AG08395 (cell line): Measurements from ENCODE around the gene LMF1.

Experiments used
- DNase-seq: peaks from one replicate; pipeline ENCODE4 v3.0.0; 2012; ENCODE audit warnings: mixed read lengths, low spot score

The LMF1 gene

DNA sequence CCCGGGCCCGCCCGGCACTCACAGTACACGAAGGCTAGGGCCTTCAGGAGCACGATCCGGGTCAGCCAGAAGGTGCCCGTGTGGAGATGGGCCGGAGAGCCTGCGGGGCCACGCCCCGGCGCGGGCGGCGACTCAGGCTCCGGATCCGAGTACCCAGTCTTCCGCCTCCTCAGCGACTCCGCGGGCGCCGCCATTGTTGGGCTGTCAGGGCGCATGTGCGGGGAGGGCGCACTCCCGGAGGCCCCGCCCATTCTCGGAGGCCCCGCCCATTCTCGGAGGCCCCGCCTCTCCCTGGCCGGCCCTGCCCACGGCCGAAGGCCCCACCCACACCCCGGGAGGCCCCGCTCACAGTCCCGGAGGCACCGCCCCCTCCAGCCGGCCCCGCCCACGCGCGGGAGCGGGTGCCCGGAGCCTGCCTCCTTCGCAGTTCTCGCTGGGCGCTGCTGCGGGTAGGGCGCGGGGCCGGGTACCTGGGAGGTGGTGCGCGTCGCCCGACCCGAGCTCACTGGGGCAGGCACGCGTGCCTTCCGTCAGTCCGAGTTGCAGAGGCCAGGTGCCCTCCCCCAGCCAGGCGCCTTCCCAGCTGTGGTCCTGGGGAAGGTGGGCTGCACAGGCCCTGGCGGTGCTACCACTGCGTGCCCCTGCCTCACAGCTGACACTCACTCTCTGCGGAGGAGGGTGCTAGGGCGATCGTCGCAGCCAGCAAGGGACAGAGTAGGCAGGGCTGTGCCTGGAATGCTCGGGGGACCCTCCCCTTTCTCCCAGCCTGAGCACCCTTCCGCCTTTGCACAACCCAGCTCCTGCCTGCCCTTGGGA lies at the start of gene LMF1:
Gene LMF1, minus strand, starts transcription at position 219 of the 816 bp plus-strand sequence. Its CDS starts 4 bp downstream, at position 215.
- DNase-seq: peak; percentile 100

DNA sequence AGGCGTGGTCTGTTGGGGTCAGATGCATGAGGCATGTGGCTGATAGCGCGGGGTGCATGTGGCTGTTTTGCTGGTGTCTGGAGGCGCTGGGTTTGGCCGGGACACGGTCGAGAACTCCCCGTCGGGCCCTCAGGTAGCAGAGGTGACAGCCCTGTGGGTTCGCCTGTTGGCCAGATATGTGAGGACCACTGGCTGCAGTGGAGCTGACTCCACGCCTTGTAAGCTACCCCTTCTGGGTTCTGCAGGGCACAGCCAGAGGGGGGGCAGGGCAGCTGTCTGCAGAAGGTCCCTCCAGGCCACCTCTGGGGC lies 49.3 kb upstream of the LMF1 start:
- no peak for DNase-seq

DNA sequence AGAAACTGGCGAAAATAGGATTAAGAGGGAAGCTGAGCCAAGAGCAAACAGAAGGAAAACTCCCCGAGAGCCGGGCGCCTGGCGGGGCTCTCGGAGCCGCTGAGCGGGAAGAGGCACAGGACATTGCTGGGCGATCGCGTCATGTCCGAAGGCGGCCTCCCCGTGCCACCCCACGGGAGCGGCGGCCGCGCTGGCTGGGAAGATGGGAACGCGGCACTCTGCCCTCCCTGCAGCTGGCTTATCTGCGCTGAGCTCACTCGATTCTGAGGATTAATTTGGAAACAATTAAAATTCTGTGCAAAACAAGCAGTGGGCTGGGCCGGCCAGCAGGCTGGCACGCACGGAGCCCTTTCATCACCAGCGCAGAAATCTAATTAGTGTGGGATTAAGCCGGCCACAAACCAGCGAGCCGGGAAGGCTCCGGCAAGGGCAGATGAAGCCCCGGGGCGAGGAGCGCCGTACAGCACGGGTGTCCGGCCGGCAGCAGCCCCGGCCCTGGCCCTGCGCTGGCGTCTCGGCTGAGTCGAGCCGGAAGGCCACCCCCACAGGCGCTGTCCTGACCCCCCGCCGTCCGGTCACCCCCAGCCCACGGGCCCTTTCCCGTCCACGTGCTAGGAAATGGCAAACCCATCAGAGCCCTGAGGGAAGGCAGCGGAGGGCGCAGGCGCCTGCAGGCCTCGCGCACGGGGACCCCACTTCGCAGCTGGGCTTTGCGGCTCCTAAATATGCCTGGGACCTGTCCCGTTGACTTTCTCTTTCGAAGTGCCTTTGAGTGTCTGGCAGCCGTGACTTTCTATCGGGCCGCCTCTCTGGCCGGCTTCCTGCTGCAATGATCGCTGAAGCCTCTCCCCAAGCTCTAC lies 48.7 kb upstream of the LMF1 start:
- peak; percentile 89 for DNase-seq

DNA sequence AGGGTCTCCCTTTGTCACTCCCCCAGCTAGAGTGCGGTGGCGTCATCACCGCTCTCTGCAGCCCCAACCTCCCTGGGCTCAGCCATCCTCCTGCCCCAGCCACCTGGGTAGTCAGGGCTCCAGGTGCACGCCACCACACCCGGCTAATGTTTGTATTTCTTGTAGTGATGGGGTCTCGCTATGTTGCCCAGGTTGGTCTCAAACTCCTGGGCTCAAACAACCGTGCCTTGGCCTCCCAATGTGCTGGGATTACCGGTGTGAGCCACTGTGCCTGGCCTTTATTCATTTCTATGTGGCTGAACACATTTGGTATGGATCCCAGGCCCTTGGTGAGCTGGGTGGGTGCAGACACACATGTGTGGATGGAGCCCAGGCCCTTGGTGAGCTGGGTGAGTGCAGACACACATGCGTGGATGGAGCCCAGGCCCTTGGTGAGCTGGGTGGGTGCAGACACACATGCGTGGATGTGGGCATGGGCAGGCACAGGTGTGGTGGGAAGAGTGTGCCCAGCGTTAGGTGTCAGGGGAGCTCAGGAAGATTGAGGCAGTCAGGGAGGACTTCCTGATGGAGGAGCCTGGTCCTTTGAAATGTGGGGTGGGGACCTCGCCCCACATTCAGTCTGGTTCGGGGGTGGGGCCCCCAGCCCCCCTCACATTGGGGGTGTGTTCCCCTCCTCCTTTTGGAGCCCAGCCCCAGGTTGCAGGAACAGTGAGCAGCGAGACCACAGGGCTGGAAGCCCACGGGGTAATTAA lies 47.8 kb upstream of the LMF1 start:
- no peak for DNase-seq

DNA sequence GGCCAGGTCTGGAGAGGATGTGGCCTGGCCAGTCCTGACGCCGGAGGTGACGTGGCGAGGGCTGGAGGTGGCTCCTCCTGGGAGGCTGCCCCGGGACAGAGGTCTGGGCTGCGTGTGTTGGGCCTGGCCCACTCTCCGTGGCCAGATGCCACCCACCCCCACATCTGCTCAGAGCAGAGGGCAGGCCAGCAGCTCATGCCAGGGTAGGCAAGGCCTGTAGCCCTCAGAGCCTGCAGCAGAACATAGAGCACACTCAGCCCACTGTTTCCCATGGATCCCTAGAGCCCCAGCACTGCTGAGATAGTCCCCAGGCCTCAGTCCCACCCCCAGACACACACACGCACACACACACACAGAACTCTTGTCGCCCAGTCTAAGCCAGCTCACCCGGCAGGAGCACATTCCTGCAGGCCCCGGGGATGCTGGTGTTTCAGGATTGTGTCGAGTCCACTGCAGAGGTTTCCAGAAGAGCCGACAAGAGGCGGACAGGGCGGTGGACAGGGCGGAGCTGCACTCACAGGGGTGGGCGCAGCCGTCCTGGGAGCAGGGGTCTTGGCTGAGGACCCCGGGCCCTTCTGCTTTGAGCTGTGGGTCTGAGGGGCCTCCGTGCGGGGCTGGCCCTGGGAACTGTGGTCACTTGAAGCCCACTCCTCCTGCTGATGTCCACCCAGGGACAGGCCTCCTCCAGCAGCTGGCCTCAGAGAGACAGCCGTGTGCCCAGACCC lies 44.1 kb upstream of the LMF1 start:
- no peak for DNase-seq

DNA sequence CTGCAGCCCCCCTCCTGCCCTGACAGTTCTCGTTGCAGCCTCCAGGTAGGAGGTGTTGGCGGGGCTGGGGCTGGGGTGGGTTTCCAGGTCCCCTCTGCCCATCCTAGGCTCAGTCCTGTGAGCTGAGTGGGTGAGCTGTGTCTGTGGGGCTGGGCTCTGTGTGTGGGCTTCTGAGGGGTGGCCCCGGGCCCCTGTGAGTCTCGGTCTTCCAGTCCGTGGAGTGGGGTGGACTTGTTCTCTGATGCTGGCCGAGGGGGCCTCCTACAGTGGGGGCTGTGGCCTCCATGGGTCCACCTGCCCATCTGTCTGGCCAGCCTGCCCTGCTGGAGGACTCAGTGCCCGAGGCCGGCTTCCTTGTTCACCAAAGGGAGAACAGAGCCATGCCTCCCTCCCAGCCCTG lies 43.4 kb upstream of the LMF1 start:
- no peak for DNase-seq

DNA sequence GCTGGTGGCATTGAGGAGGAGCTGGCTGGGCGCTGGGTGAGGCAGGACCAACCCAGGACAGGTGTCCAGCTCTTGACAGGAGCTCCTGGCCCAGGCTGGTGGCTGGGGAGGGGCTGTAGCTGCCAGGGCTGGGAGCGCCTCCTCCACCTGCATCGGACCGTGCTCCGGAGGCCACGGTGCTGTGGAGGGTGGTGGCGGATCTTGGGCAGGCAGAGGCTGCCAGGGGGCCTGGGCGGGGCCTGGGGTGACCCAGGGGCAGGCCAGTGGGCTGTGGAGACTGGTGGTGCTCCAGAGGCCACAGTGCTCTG lies 42.8 kb upstream of the LMF1 start:
- no peak for DNase-seq

DNA sequence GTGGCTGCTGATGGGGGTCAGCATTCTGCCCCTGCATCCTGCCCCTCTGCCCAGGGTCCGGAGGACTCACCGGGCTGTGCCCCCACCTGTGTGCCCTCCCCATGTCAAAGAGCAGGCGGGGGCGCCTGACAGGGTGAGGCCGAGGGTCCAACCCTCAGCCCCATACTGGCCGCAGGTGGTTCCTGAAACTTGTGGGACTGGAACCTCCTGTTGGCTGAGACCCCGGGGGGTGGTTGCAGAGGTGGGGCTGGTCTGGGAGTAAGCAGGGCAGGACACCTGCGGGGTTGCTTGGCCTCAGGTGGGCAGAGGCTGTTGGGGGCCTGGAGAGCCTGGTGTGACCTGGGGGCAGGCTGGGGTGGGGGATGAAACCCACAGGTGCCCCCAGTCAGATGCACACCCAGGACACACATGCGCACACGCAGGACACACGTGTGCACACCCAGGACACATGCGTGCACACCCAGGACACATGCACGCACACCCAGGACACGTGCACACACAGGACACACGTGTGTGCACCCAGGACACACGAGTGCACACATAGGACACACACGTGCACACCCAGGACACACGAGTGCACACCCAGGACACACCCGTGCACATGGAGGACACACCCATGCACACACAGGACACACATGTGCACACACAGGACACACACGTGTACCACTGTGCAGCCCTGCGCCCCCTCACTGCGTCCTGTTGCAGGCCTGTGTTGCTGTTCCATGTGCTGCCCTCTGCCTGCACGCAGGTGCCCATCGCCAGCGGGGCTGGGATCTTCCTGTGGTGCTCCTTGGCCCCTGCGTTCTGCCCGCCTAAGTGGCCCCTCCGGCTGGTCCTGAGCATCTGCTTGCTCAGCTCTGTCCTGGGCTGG lies 42.2 kb upstream of the LMF1 start:
- no peak for DNase-seq

DNA sequence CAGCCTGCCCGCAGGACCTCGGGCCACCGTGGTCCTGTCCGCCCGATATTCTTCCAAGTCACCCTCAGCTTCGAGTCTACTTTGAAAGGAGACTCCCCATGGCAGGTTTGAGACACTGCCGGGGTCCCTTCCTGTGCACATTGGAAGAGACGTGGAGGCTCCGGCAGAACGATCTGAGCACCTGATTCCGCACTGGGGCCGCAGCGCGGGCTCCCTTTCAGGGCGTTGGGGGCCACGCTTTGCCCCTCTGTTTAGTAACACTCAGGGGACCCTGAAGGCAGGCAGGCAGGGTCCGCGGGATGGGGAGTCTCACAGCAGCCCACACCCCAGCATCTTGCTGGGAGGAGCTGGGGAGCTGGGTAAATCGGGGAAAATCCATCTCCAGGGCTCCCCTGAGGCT lies 41.4 kb upstream of the LMF1 start:
- DNase-seq: no peak

DNA sequence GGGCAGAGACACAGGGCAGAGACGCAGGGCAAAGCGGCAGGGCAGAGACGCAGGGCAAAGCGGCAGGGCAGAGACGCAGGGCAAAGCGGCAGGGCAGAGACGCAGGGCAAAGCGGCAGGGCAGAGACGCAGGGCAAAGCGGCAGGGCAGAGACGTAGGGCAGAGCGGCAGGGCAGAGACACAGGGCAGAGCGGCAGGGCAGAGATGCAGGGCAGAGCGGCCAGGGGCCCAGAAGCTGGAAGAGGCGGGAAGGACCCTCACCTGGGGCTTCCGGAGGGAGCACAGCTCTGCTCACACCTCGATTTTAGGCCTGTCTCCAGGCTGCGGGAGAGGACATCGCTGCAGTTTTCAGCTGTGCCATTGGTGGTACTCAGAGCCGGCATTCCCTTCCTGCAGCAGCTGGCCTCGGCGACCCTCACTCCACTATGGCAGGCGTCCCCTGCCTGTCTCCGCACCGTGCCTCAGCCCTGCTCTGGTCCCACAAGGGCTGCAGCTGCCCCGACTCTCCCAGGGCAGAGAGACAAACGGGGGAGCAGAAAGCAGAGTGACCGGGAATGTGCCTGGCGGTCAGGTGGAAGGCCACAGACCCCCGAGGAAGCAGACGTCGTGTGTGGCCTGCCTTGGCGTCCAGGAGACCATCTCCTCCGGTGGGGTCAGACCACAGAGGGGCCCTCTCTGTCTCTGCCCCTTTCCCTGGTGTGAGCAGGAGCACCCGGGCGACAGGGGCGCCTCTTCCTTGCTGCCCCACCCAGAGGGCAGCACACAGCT lies 40.7 kb upstream of the LMF1 start:
- no peak for DNase-seq

DNA sequence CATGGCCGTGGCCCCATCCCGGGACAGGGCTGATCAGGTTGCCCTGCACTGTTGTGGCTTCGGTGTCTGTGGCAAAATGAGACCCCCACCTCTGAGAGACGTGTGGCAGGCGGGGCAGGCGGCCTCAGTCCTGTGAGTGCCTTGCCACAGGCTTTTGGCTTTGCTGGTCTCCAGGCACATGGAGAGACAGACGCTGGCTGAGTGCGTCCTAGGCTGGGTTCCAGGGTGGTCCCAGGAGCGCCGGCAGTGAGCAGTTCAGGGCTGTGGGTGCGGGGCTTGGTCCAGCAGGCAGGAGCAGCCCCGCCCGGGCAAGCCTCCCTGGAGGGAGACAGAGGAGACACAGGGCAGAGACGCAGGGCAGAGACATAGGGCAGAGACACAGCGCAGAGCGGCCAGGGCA lies 40.0 kb upstream of the LMF1 start:
- DNase-seq: no peak

DNA sequence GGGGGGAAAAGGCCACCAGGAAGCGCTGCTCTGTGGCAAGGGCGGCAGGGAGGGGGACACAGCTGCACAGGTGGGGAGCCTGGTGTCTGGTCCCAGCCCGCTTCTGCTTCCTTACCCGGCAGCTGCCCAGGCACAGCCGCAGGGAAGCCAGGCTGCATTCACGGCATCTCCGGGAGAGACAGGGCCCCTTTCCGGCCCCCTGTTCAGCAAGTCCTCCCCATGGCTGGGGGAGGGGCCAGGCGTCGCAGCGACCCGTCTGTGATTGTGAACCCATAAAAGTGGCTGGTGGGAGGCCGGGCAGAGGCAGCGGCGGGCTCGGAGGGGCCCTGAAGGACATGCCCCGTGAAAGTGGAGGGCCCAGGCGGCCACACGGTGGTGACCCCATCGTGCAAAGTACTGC lies 39.5 kb upstream of the LMF1 start:
- no peak for DNase-seq

DNA sequence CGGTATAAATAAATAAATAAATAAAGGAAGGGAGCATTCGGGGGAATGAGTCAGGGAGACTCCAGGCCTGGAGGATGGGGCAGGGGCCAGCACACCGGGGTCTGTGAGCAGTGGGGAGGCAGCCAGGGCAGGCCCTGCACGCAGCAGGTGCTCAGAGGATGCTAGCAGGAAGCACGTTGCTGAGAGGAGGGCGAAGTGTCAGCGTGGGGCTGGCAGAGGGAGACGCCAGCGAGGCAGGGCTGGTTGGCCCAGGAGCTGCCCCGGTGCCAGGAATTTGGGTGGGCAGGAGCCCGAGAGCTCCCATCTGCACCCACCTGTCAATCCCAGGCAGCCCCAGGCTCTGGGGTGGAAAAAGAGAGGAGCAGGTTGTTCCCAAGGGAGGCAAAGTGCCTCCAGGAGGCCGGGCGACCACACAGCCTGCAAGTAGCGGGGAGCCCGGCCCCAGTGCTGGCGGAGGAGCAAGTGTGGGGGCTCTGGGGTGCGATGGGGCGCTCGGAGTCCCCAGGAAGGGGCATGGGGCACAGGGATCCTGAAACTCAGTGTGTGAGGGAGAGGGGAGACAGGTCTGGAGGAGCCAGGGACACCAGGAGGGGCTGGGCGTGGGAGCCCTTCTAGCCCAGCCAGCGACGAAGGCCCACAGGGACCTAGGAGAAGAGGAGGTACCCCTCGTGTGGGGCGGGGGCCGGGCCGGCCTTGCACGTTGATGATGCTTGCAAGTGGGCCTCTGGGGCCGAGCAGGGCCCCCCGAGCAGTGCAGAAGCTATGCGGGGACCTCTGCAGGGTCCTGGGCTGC lies 38.8 kb upstream of the LMF1 start:
- no peak for DNase-seq

DNA sequence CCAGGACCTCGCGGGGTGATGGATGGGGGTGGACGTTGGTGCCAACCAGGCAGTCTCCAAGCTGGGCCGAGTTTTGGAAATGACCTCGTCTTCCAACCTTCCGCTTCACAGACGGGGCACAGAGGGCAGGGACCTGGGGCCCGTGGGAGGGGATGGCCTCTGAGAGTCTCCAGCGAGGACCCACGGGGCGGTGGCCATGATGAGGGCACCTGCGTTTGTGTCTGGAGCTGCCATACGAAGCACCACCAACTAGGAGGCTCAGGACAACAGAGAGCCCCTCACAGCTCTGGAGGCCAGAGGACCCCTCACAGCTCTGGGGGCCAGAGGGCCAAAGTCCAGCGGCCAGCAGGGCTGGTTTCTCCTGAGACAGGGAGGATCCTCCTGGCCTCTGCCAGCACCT lies 37.3 kb upstream of the LMF1 start:
- DNase-seq: no peak

DNA sequence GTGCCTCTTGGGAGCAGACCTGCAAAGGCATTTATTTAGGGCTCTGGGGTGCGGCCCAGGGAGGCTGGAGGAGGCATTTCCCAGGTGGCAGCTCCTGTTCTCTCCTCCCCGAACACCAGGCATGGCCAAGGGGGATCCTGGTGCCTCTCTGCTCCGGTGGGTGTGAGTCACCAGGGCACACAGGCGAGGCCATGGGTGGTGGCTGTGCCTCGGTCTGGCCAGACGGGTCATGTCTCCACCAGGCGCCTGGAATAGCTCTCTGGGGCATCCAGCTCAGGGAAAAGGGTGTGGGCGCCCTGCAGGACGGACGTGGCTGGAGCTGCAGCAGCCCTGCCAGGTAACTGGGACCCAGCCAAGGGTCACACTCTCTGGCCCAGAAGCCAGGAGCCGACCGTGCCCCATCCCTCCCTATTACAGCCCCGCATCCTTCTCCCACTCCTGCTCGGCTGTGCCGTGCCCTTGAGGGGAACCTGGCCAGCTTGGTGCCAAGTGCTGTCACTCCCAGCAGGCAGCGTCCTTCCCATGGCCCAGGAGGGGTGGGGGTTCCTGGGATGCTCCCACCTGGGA lies 36.6 kb upstream of the LMF1 start:
- DNase-seq: no peak

DNA sequence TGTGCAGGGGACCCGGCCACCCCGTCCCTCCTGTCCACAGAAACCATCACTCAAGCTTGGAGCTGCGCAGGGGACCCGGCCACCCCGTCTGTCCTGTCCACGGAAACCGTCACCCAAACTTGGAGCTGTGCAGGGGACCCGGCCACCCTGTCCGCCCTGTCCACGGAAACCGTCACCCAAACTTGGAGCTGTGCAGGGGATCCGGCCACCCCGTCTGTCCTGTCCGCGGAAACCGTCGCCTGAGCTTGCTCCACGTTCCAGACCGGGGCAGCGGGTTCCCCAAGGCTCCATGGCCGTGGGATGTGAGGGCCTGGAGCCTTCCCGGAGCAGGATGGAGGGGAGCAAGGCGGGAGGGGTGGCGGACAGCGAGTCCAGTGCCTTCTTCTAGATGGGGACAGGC lies 36.0 kb upstream of the LMF1 start:
- no peak for DNase-seq

DNA sequence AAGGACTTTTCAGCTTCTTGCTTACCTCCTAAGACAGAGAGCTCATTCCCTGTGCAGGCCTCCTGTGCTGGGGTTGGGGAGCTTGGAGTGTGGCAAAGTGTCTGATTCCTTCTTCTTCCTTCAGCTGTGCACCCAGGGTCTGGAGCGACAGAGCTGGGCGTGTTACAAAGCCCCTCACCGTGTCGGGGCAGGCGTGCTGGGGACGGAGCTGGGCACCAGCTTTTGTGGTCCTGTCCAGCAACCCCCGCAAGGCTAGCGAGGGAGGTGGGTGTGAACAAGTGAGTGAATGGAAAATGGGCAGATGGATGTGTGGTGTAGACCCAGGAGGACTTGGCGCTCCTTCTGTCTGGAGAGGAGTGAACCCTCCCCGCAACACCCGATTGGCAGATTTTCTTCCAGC lies 34.5 kb upstream of the LMF1 start:
- DNase-seq: no peak

DNA sequence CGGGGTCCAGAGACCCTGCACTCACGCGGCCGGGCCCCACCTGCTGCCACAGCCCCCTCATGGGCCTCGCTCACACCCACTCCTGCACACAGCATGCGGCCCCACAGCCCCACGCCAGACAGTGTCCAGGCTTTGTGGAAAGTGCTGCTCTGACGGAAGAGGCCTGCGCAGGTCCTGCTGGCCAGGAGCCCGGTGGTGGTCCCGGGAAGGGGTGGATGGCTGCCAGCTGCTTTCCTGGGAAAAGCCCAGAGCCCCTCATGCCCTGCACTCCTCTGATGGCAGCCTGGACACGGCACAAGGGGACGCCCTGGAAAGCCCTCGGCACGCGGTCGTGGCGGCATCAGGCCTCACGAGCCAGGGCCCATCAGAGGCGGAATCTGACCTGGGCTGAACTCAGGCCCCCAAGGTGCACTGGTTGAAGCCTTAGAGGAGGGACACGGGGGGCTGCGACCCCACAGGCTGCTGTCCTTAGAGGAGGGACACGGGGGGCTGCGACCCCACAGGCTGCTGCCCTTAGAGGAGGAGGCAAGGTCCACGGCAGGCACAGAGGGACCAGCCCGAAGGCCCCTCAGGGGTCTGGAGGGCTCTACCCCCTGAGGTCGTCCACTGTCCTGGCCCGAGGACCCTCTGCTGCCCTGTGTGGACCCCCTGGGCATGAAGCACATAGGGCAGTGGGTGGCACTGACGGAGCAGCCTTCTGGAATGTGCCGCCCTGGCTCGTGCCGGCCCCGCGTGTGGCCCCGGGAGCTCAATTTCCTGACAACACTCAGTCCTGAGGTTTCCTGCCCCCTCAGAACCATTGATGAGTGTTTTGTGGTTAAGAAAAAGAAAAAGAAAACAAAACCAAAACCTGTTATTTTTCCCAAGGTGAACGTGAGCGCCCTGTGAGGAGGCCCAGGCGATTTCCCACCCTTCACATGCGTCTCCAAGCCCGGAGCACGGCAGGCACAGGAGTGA lies 32.9 kb upstream of the LMF1 start:
- no peak for DNase-seq
